Neuron (in vitro differentiated cells): ENCODE measurements around the gene MIDN.

ENCODE experiments used
- H2AFZ ChIP-seq: one replicate; pipeline ENCODE4 v1.6.1; 2013; ENCODE audit warnings: low read depth, mild to moderate bottlenecking, inconsistent platforms, low read length, moderate library complexity
- H3K27me3 ChIP-seq: one replicate; pipeline ENCODE4 v1.6.1; 2013; ENCODE audit warnings: low read length; ENCODE audit not compliant: insufficient read depth
- H3K36me3 ChIP-seq: one replicate; pipeline ENCODE4 v1.6.1; 2013; ENCODE audit warnings: low read length; ENCODE audit not compliant: insufficient read depth
- H3K4me1 ChIP-seq: one replicate; pipeline ENCODE4 v1.6.1; 2013; ENCODE audit warnings: low read length; ENCODE audit not compliant: insufficient read depth
- H3K4me3 ChIP-seq: 2 replicates; pipeline ENCODE4 v1.5.1; 2013; ENCODE audit warnings: mild to moderate bottlenecking, low read length, moderate library complexity
- H3K9me3 ChIP-seq: one replicate; pipeline ENCODE4 v1.6.1; 2013; ENCODE audit warnings: low read length

Gene MIDN

GRCh38 chr19:1214862-1215731, 33.3 kb upstream of the MIDN start:
- Histone ChIP-seq H3K4me1 (peaks cover 15% of the 10 kb centered on the region), H3K27me3 (no peaks in the 10 kb centered on the region), H3K4me3 (no peak overlapping the region), H2AFZ (no peak overlapping the region), H3K36me3 (peaks cover 9% of the 10 kb centered on the region), H3K9me3 (no peaks in the 10 kb centered on the region)

DNA sequence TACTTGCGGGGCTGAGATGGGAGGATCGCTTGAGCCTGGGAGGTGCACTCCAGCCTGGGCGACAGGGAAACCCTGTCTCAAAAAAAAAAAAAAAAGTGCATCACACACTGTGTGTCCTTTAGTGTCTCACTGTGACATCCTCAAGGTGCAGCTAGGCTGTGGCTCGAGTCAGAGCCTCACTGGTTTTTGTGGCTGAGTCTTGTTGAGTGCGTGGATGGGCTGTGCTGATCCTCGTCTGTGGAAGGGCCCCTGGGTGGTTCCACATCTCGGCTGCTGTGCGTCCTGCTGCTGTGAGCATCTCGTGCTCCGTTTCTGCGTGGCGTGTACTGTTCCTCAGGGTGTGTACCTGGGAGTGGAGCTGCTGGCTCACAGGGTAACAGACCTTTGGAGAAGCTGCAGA, 31.6 kb upstream of the MIDN start:
- Histone ChIP-seq H3K4me1 (peaks cover 17% of the 10 kb centered on the region), H3K36me3 (peaks cover 16% of the 10 kb centered on the region), H3K9me3 (no peaks in the 10 kb centered on the region), H3K4me3 (no peak overlapping the region), H3K27me3 (no peaks in the 10 kb centered on the region), H2AFZ (no peak overlapping the region)

DNA sequence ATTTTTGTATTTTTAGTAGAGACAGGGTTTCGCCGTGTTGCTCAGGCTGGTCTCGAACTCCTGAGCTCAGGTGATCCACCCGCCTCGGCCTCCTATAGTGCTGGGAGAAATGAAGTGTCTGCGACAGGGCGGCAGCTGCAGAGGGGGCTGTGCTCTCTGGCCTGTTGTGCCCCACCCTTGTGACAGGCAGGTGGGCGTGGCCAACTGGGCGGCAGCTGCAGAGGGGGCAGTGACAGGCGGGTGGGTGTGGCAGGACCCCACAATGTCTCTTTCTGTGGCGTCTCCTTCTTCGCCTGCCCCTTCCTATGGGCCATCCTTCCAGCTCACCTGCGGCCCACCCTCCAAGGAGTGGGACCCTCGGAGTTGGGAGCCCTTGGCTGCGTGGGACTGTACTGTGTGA, 31.0 kb upstream of the MIDN start:
- H3K9me3 ChIP-seq, result no peaks in the 10 kb centered on the region
- no peak overlapping the region for H3K4me3 ChIP-seq
- peaks cover 17% of the 10 kb centered on the region for H3K4me1 ChIP-seq
- no peak overlapping the region for H2AFZ ChIP-seq
- H3K36me3 ChIP-seq, result peaks cover 13% of the 10 kb centered on the region
- no peaks in the 10 kb centered on the region for H3K27me3 ChIP-seq

DNA sequence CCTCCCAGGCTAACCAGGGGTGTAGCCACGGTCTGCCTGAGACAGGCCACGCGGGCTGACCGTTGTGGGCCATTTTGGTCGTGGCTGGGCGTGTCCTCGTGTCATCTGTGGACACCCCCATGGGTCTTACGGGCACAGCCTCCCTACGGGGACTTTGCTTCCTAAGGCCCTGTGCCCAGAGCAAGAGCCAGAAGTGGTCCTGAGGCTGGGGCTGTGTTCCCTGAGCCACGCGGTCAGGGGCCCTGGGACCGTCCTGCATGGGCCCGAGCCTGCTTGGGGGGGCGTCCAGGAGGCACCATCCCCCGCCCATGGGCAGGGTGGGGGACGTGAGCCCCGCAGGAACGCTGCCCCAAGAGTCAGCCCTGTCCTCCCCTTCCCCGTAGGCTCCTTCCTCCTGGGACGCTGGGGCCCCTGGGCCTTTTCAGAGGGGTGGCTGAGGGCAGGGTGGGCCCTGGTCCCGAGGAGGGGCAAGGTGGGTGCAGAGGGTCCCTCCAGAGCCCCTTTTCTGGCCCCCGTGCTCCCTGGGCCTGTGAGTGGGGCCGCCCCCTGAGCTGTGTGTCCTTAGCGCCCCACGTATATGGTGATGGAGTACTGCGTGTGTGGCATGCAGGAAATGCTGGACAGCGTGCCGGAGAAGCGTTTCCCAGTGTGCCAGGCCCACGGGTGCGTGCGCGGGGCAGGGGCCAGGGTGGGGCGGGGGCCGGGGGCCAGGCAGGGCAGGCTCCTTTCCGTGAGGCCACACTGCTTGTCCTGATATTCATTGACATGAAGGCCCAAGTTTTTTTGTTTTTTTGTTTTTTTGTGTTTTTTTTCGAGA, 29.4 kb upstream of the MIDN start:
- H3K36me3 ChIP-seq, result peaks cover 18% of the 10 kb centered on the region

GRCh38 chr19:1219786-1220476, 28.5 kb upstream of the MIDN start:
- no peaks in the 10 kb centered on the region for H3K27me3 ChIP-seq
- H3K36me3 ChIP-seq, result peaks cover 25% of the 10 kb centered on the region
- no peak overlapping the region for H2AFZ ChIP-seq
- peaks cover 3% of the 10 kb centered on the region for H3K4me1 ChIP-seq
- H3K9me3 ChIP-seq, result no peaks in the 10 kb centered on the region
- no peak overlapping the region for H3K4me3 ChIP-seq

More for the DNA sequence above, 29.4 kb upstream of the MIDN start:
- no peaks in the 10 kb centered on the region for H3K27me3 ChIP-seq
- H3K9me3 ChIP-seq, result no peaks in the 10 kb centered on the region
- peaks cover 13% of the 10 kb centered on the region for H3K4me1 ChIP-seq
- no peak overlapping the region for H2AFZ ChIP-seq
- H3K4me3 ChIP-seq, result no peak overlapping the region

DNA sequence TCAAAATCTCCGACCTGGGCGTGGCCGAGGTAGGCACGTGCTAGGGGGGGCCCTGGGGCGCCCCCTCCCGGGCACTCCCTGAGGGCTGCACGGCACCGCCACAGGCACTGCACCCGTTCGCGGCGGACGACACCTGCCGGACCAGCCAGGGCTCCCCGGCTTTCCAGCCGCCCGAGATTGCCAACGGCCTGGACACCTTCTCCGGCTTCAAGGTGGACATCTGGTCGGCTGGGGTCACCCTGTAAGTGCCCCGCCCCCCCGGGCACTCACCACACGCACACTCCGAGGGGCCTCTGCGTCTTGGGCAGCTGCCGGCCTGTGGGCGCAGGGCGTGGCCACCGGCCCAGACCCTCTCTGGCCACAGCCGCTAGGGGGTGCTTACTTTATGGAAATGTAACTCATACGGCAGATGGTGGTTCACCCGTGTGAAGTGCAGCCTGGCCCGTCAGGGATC, 27.9 kb upstream of the MIDN start:
- no peak overlapping the region for H2AFZ ChIP-seq
- peaks cover 3% of the 10 kb centered on the region for H3K4me1 ChIP-seq
- H3K36me3 ChIP-seq, result peaks cover 26% of the 10 kb centered on the region
- no peak overlapping the region for H3K4me3 ChIP-seq
- H3K9me3 ChIP-seq, result no peaks in the 10 kb centered on the region
- H3K27me3 ChIP-seq, result no peaks in the 10 kb centered on the region

GRCh38 chr19:1220976-1221903, 27.1 kb upstream of the MIDN start:
- Histone ChIP-seq H3K27me3 (no peaks in the 10 kb centered on the region), H3K9me3 (no peaks in the 10 kb centered on the region), H3K4me1 (peaks cover 3% of the 10 kb centered on the region), H3K4me3 (no peak overlapping the region), H2AFZ (no peak overlapping the region), H3K36me3 (peaks cover 31% of the 10 kb centered on the region)

DNA sequence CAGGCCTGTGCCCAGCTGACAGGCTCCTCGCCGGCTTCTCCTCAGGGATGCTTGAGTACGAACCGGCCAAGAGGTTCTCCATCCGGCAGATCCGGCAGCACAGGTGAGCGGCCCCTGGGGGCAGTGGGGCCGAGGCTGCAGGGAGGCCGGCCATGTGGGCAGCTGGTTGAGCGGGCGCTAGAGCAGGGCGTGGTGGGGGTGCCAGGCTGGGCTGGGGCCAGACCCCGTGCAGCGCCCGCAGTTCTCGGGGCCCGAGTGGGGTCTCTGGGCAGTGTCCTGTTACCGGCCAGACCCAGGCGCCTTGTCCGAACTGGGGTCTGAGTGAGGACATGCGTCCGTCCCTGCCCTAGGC, 26.5 kb upstream of the MIDN start:
- H3K27me3 ChIP-seq, result no peaks in the 10 kb centered on the region
- peaks cover 3% of the 10 kb centered on the region for H3K4me1 ChIP-seq
- H3K9me3 ChIP-seq, result no peaks in the 10 kb centered on the region
- no peak overlapping the region for H3K4me3 ChIP-seq
- peaks cover 31% of the 10 kb centered on the region for H3K36me3 ChIP-seq
- H2AFZ ChIP-seq, result no peak overlapping the region

- Histone ChIP-seq H3K27me3 (no peaks in the 10 kb centered on the region), H3K36me3 (peaks cover 31% of the 10 kb centered on the region), H3K4me1 (peaks cover 2% of the 10 kb centered on the region), H2AFZ (no peak overlapping the region), H3K9me3 (no peaks in the 10 kb centered on the region), H3K4me3 (no peak overlapping the region)
Observed at GRCh38 chr19:1222394-1222793, 26.0 kb upstream of the MIDN start.

DNA sequence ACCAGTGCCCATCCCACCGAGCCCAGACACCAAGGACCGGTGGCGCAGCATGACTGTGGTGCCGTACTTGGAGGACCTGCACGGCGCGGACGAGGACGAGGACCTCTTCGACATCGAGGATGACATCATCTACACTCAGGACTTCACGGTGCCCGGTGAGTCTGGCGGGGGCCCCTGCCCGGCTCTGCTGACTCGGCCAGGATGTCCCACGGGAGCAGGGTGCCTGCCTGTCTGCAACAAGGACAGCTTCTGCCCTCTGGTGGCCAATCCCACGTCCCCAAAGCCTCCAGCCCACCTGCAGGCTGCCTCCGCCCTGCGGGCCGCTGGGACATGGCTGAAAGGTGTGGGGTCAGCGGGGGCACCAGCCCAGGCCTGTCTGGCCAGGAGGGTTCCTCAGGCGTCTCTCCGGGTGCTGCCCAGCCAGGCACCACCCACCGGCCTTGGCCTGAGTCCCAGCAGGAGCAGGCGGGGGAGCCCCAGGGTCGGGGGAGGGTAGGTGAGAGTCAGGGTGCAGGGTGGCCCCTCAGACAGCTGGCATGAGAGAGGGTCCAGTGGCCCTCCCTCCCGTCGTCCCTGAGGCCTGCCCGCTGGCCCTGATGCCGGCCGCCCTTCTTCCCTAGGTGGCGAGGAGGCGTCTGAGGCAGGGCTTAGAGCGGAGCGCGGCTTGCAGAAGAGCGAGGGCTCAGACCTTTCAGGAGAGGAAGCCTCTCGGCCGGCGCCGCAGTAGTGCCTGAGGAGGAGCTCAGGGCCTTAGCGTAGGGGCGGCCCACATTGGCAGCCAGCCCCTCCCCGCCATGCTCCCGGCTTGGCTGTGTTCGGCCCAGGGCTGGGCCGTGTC, 25.1 kb upstream of the MIDN start:
- H3K36me3 ChIP-seq, result peaks cover 34% of the 10 kb centered on the region
- no peak overlapping the region for H2AFZ ChIP-seq
- no peaks in the 10 kb centered on the region for H3K9me3 ChIP-seq

GRCh38 chr19:1224047-1224825, 24.1 kb upstream of the MIDN start:
- H3K4me1 ChIP-seq, result peaks cover 2% of the 10 kb centered on the region
- peaks cover 36% of the 10 kb centered on the region for H3K36me3 ChIP-seq
- H2AFZ ChIP-seq, result no peak overlapping the region
- no peaks in the 10 kb centered on the region for H3K27me3 ChIP-seq
- H3K4me3 ChIP-seq, result no peak overlapping the region
- no peaks in the 10 kb centered on the region for H3K9me3 ChIP-seq

More for the DNA sequence above, 25.1 kb upstream of the MIDN start:
- peaks cover 2% of the 10 kb centered on the region for H3K4me1 ChIP-seq
- H3K27me3 ChIP-seq, result no peaks in the 10 kb centered on the region
- no peak overlapping the region for H3K4me3 ChIP-seq
